Panc1 (cell line): ENCODE results near the gene S100A1. TPM values are rescaled to one million over a fixed set of nuclear protein-coding genes. Genes with fewer than 3 reads are reported as not detected.

Experiments
- ATAC-seq: fragments of 200-7000 bp; cut with Tn5 transposase; 2 replicates; pipeline ENCODE4 v1.9.1; 2020; ENCODE audit warnings: mild to moderate bottlenecking, moderate library complexity
- BruUV-seq: library from RNA; stranded (reverse); fragments of 400-500 nt; replicated peaks from 2 replicates; lab custom pipeline; 2021; lab: Mats Ljungman, UMichigan
- CTCF ChIA-PET: fragments of 300-600 bp; sonication (Branson Sonifier 250); formaldehyde crosslinking; loops from one replicate; lab custom pipeline; 2022; ENCODE audit warnings: antibody characterized with exemption; lab: Charles Lee
- POLR2A ChIA-PET: fragments of 300-600 bp; sonication (Branson Sonifier 250); formaldehyde crosslinking; loops from one replicate; lab custom pipeline; 2022; ENCODE audit warnings: antibody characterized with exemption; lab: Charles Lee
- DNase-seq: peaks from one replicate; pipeline ENCODE4 v3.0.0-alpha.2; 2010; ENCODE audit warnings: low read depth, low spot score
- H3K27ac ChIP-seq: 2 replicates; pipeline ENCODE4 v1.5.1; 2011; ENCODE audit warnings: mild to moderate bottlenecking, low read length, inconsistent platforms
- H3K27me3 ChIP-seq: fragments of 200-500 bp; sonication (Bioruptor generic); 2 replicates; pipeline ENCODE4 v1.6.0; 2014; ENCODE audit warnings: low read length, inconsistent platforms; ENCODE audit not compliant: control insufficient read depth, insufficient read depth
- H3K36me3 ChIP-seq: fragments of 200-500 bp; sonication (Bioruptor generic); 2 replicates; pipeline ENCODE4 v1.5.1; 2014; ENCODE audit warnings: inconsistent platforms, mild to moderate bottlenecking, low read length, moderate library complexity; ENCODE audit not compliant: control insufficient read depth, insufficient read depth
- H3K4me1 ChIP-seq: 2 replicates; pipeline ENCODE4 v1.5.1; 2011; ENCODE audit warnings: inconsistent platforms, mild to moderate bottlenecking, low read length, moderate library complexity; ENCODE audit not compliant: control insufficient read depth, insufficient read depth
- H3K4me3 ChIP-seq, 2 experiments: 2 replicates each; pipeline ENCODE4 v1.5.1; 2011 to 2012; ENCODE audit warnings: low read depth in 2 of 2, low read length in 2 of 2, mild to moderate bottlenecking in 2 of 2, inconsistent platforms in 1 of 2, moderate library complexity in 1 of 2
- H3K9me3 ChIP-seq: fragments of 200-500 bp; sonication (Bioruptor generic); 2 replicates; pipeline ENCODE4 v1.5.1; 2014; ENCODE audit warnings: low read depth, mild to moderate bottlenecking, inconsistent platforms, low read length, moderate library complexity; ENCODE audit not compliant: control insufficient read depth, insufficient read depth
- CTCF ChIP-seq: fragments of 450-650 bp; IDR thresholded peaks from 2 replicates; pipeline ENCODE4 v1.5.1; 2017; ENCODE audit warnings: mild to moderate bottlenecking
- POLR2AphosphoS5 ChIP-seq: IDR thresholded peaks from 2 replicates; pipeline ENCODE4 v1.6.1; 2012; ENCODE audit warnings: mild to moderate bottlenecking, low read depth, low read length, moderate library complexity
- REST ChIP-seq, 2 experiments: IDR thresholded peaks; 2 replicates each; pipeline ENCODE4 v1.6.1; 2011 to 2012; ENCODE audit warnings: low read depth in 2 of 2, control low read depth in 1 of 2, low read length in 1 of 2, mild to moderate bottlenecking in 1 of 2, moderate library complexity in 1 of 2; ENCODE audit not compliant: insufficient read depth in 1 of 2
- SIN3A ChIP-seq: IDR thresholded peaks from 2 replicates; pipeline ENCODE4 v1.6.1; 2012; ENCODE audit warnings: low read depth, mild to moderate bottlenecking, low read length, moderate library complexity, borderline replicate concordance; ENCODE audit not compliant: insufficient read depth
- TCF7L2 ChIP-seq: IDR thresholded peaks from 2 replicates; pipeline ENCODE4 v1.6.1; 2011; ENCODE audit warnings: mild to moderate bottlenecking, low read depth, low read length, inconsistent platforms
- in situ Hi-C: cut with HindIII; loops from 2 replicates; pipeline ENCODE4 v1.10.0; 2016; ENCODE audit warnings: low sequenced_read_pairs, low pct_unique_long_range_greater_than_20kb
- intact Hi-C: fragments of 100-400 bp; cut with micrococcal nuclease; formaldehyde crosslinking; loops from one replicate; pipeline ENCODE4 v1.10.0; 2022; ENCODE audit not compliant: unreplicated experiment
- total RNA-seq: library from RNA; stranded (reverse); gene quantifications from one replicate; pipeline ENCODE4 v1.2.1, GENCODE V29; 2021; ENCODE audit not compliant: unreplicated experiment

The S100A1 gene
- total RNA-seq, 1 experiment from 2014 or later = 2.9 TPM

- ChIA-PET POLR2A (interaction anchor here (1.3 kb wide), 1 partner anchor 8 kb away, joined by 3 read pairs; the partner anchor contains the start of gene S100A13), CTCF (interaction anchor here (2.3 to 3.0 kb wide), 2 partner anchors 8 to 47 kb away, joined by 12 to 13 read pairs; partner anchors contain the start of gene S100A13)
- in situ Hi-C loops = loop anchor here (25.0 kb wide), 1 partner anchor 257 kb away; the partner anchor contains the start of gene S100A9
- Histone ChIP-seq H3K36me3 (no peaks in the 10 kb centered on the region), H3K9me3 (no peaks in the 10 kb centered on the region), H3K27ac (no peak overlapping the region), H3K4me1 (no peaks in the 10 kb centered on the region; the same call in 1 of the 2 replicates), H3K27me3 (no peaks in the 10 kb centered on the region), H3K4me3 (no peak overlapping the region)
- intact Hi-C loops = loop anchor here (5.0 kb wide), 1 partner anchor 107 kb away; no protein-coding TSS in a partner anchor
- DNase-seq (no peak), ATAC-seq (no peak)
- BruUV-seq = no TSS peak
- TF ChIP-seq TCF7L2 = no peak
- TF ChIP-seq REST (IDR thresholded peaks at IDR 0.05; ENCODE audit: insufficient read depth in 1 of 2, low read depth in 2 of 2, low read length in 1 of 2) = no peak
- no peak for TF ChIP-seq POLR2AphosphoS5
- TF ChIP-seq CTCF = no peak
- TF ChIP-seq SIN3A = no peak
Measured at GRCh38 chr1:153619171-153619570, 9.1 kb upstream of the S100A1 start.

- intact Hi-C loops = no loop called here
- in situ Hi-C loops = loop anchor here (25.0 kb wide), 1 partner anchor 261 kb away; the partner anchor contains the start of gene S100A9
- no peak overlapping the region for H3K4me3 ChIP-seq
- no peaks in the 10 kb centered on the region for H3K27me3 ChIP-seq
- H3K9me3 ChIP-seq = no peaks in the 10 kb centered on the region
- H3K36me3 ChIP-seq = no peaks in the 10 kb centered on the region
- POLR2A ChIA-PET = no interaction called here
- peaks cover 18% of the 10 kb centered on the region for H3K4me1 ChIP-seq
- BruUV-seq = no TSS peak
- no peak for DNase-seq
- TF ChIP-seq REST (IDR thresholded peaks at IDR 0.05; ENCODE audit: insufficient read depth in 1 of 2, low read depth in 2 of 2, low read length in 1 of 2) (no peak), SIN3A (no peak), POLR2AphosphoS5 (no peak), TCF7L2 (no peak), CTCF (no peak)
- ATAC-seq = no peak
- CTCF ChIA-PET = interaction anchor here (1.3 kb wide), 1 partner anchor 9 kb away, joined by 4 read pairs; no protein-coding TSS in a partner anchor
- no peak overlapping the region for H3K27ac ChIP-seq
Measured at GRCh38 chr1:153623101-153623500, 5.1 kb upstream of the S100A1 start.
